Ishikawa (cell line): ENCODE measurements around the gene PYDC1.

ENCODE experiments used
- CEBPB ChIP-seq: IDR thresholded peaks from 2 replicates; pipeline ENCODE4 v1.6.1; 2012
- CREB1 ChIP-seq: IDR thresholded peaks from 2 replicates; pipeline ENCODE4 v1.6.1; 2012; ENCODE audit warnings: low read depth
- EGR1 ChIP-seq: IDR thresholded peaks from 2 replicates; pipeline ENCODE4 v1.6.1; 2012
- EP300 ChIP-seq: IDR thresholded peaks from 2 replicates; pipeline ENCODE4 v1.6.1; 2012; ENCODE audit warnings: borderline replicate concordance
- FOXM1 ChIP-seq: IDR thresholded peaks from 2 replicates; pipeline ENCODE4 v1.6.1; 2012; ENCODE audit warnings: low read depth, borderline replicate concordance
- NFIC ChIP-seq: IDR thresholded peaks from 2 replicates; pipeline ENCODE4 v1.6.1; 2012
- RAD21 ChIP-seq: IDR thresholded peaks from 2 replicates; pipeline ENCODE4 v1.6.1; 2012; ENCODE audit warnings: low read depth
- TAF1 ChIP-seq: IDR thresholded peaks from 2 replicates; pipeline ENCODE4 v1.6.1; 2012; ENCODE audit warnings: low read depth, mild to moderate bottlenecking
- TCF12 ChIP-seq: IDR thresholded peaks from 2 replicates; pipeline ENCODE4 v1.6.1; 2012; ENCODE audit warnings: low read depth
- TEAD4 ChIP-seq: IDR thresholded peaks from 2 replicates; pipeline ENCODE4 v1.6.1; 2012
- YY1 ChIP-seq: IDR thresholded peaks from 2 replicates; pipeline ENCODE4 v1.6.1; 2012; ENCODE audit warnings: low read depth
- ZBTB7A ChIP-seq: IDR thresholded peaks from 2 replicates; pipeline ENCODE4 v1.6.1; 2012; ENCODE audit warnings: low read depth
- TF ChIP-seq, protein P1 (sequence below): IDR thresholded peaks from 2 replicates; pipeline ENCODE4 v1.6.1; 2012
- TF ChIP-seq, protein P2 (sequence below): IDR thresholded peaks from 2 replicates; pipeline ENCODE4 v1.6.1; 2012; ENCODE audit warnings: low read depth, mild to moderate bottlenecking
- TF ChIP-seq, protein P3 (sequence below): IDR thresholded peaks from 2 replicates; pipeline ENCODE4 v1.6.1; 2012

PYDC1 gene

DNA sequence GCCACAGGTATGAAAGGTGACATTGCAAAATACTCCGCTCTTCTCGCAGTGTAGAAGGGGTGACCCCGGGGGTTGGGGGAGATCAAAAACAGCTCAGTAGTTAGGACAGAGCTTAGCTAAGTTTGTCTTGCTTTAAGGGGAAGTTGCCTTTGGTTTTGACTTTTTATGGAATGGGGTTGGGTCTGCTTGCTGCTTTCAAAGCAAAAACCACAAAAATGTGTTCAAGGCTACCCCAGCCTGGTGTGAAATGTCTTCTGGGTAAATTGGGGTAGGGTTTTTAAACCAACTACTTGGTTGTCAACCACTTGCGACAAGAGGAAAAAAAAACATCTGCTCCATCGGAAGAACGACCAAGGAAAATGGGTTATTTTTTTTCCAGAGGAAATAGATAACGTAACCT, 30.8 kb downstream of the PYDC1 start:
- TF ChIP-seq, protein P1, sequence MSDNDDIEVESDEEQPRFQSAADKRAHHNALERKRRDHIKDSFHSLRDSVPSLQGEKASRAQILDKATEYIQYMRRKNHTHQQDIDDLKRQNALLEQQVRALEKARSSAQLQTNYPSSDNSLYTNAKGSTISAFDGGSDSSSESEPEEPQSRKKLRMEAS = no peak
- no peak for TF ChIP-seq ZBTB7A
- no peak for TF ChIP-seq CEBPB
- TF ChIP-seq, protein P2, sequence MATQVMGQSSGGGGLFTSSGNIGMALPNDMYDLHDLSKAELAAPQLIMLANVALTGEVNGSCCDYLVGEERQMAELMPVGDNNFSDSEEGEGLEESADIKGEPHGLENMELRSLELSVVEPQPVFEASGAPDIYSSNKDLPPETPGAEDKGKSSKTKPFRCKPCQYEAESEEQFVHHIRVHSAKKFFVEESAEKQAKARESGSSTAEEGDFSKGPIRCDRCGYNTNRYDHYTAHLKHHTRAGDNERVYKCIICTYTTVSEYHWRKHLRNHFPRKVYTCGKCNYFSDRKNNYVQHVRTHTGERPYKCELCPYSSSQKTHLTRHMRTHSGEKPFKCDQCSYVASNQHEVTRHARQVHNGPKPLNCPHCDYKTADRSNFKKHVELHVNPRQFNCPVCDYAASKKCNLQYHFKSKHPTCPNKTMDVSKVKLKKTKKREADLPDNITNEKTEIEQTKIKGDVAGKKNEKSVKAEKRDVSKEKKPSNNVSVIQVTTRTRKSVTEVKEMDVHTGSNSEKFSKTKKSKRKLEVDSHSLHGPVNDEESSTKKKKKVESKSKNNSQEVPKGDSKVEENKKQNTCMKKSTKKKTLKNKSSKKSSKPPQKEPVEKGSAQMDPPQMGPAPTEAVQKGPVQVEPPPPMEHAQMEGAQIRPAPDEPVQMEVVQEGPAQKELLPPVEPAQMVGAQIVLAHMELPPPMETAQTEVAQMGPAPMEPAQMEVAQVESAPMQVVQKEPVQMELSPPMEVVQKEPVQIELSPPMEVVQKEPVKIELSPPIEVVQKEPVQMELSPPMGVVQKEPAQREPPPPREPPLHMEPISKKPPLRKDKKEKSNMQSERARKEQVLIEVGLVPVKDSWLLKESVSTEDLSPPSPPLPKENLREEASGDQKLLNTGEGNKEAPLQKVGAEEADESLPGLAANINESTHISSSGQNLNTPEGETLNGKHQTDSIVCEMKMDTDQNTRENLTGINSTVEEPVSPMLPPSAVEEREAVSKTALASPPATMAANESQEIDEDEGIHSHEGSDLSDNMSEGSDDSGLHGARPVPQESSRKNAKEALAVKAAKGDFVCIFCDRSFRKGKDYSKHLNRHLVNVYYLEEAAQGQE = no peak
- no peak for TF ChIP-seq RAD21
- TF ChIP-seq, protein P3, sequence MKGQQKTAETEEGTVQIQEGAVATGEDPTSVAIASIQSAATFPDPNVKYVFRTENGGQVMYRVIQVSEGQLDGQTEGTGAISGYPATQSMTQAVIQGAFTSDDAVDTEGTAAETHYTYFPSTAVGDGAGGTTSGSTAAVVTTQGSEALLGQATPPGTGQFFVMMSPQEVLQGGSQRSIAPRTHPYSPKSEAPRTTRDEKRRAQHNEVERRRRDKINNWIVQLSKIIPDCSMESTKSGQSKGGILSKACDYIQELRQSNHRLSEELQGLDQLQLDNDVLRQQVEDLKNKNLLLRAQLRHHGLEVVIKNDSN = no peak
- TF ChIP-seq EGR1 = no peak
- TF ChIP-seq YY1 = no peak
- TF ChIP-seq FOXM1 = no peak
- no peak for TF ChIP-seq TEAD4
- TF ChIP-seq TCF12 = no peak
- TF ChIP-seq CREB1 = no peak
- no peak for TF ChIP-seq EP300
- TF ChIP-seq TAF1 = no peak
- no peak for TF ChIP-seq NFIC

DNA sequence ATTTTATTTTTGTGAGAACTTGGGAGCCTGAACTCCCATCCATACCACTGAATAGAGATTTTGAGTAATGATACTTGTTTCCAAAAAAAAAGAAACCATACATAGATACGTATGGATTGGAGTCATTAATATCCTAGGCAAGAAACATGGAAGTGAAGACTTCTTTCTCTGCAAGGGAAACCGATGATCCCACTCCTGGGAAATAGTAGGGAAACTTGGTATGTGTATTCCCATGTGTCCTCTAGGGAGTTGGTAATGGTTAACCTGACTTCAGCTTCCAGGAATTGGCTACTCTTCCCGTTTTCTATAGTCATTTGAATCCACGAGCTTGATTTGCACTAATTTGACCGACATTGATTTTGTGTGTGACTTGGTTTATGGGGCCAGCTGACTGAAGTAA, 31.6 kb downstream of the PYDC1 start:
- TF ChIP-seq TAF1 = no peak
- no peak for TF ChIP-seq EP300
- TF ChIP-seq, protein P2 = no peak
- TF ChIP-seq, protein P3 = no peak
- no peak for TF ChIP-seq TCF12
- TF ChIP-seq TEAD4 = no peak
- TF ChIP-seq CREB1 = no peak
- TF ChIP-seq, protein P1 = no peak
- no peak for TF ChIP-seq ZBTB7A
- no peak for TF ChIP-seq FOXM1
- no peak for TF ChIP-seq NFIC
- no peak for TF ChIP-seq CEBPB

DNA sequence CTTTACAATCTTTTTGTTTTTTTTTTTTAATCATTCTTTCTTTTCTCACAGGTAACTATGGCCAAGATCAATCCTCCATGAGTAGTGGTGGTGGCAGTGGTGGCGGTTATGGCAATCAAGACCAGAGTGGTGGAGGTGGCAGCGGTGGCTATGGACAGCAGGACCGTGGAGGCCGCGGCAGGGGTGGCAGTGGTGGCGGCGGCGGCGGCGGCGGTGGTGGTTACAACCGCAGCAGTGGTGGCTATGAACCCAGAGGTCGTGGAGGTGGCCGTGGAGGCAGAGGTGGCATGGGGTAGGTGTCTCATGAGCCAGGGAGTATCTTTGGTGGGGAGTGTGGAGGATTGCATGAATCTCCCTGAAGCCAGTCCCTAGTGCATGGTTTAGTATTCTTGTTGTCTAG, 32.0 kb downstream of the PYDC1 start:
- TF ChIP-seq, protein P2 = no peak
- no peak for TF ChIP-seq YY1
- no peak for TF ChIP-seq FOXM1
- no peak for TF ChIP-seq TEAD4
- no peak for TF ChIP-seq TCF12
- no peak for TF ChIP-seq EP300
- TF ChIP-seq RAD21 = no peak
- TF ChIP-seq ZBTB7A = no peak
- TF ChIP-seq NFIC = no peak

DNA sequence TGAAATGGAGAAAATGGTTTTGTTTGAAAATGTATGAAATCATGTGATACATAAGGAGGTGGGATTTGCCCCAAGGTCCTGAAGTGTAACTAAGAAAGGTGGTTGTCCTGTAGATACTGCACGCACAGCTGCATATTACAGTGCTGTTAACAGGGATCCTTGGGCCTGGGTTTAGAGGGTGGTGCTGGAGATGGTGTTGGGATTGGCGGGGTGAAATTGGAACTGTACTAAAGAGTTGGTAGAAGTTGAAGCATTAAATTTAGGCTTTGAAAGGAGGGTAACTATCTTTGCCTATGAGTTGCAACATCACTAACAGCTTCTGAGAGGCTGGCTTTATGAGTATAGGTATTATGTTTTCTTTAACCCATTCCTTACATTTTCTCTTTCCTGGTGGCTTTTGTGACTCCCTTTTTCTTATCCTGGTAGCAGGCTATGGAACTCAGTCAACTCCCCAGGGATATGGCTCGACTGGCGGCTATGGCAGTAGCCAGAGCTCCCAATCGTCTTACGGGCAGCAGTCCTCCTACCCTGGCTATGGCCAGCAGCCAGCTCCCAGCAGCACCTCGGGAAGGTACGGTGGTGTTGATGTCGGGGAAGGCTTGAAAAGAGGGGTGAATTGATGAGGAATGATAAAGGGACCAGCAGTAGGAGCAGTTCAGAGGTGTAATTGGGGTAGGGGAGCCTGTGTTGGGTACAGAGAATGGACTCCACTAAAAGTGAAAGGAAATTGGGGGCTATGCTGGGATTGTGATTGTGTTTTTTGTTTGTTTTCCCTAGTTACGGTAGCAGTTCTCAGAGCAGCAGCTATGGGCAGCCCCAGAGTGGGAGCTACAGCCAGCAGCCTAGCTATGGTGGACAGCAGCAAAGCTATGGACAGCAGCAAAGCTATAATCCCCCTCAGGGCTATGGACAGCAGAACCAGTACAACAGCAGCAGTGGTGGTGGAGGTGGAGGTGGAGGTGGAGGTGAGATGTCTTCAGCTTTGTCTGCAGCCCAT, 33.2 kb downstream of the PYDC1 start:
- TF ChIP-seq EGR1 (no peak), CEBPB (no peak), TEAD4 (no peak), CREB1 (no peak), EP300 (no peak), NFIC (no peak), RAD21 (no peak), TCF12 (no peak), ZBTB7A (no peak)
